Smooth muscle cell (in vitro differentiated cells): ENCODE results near the gene MACROD2. TPM values are rescaled to one million over a fixed set of nuclear protein-coding genes. Genes with fewer than 3 reads are reported as not detected.

Experiments
- DNase-seq: peaks from one replicate; lab custom pipeline; 2025; ENCODE audit not compliant: unreplicated experiment; lab: John Stamatoyannopoulos, UW
- H2AFZ ChIP-seq: fragments of 200-600 bp; sonication (generic); 2 replicates; pipeline ENCODE4 v1.6.0; 2016; ENCODE audit warnings: antibody characterized with exemption, low read depth, mild to moderate bottlenecking
- H3F3A ChIP-seq: fragments of 200-600 bp; sonication (generic); 2 replicates; pipeline ENCODE4 v1.6.0; 2017; ENCODE audit warnings: antibody characterized with exemption, low read depth
- H3K27ac ChIP-seq: fragments of 200-600 bp; sonication (generic); 2 replicates; pipeline ENCODE4 v1.5.1; 2016; ENCODE audit warnings: low read depth, mild to moderate bottlenecking
- H3K27me3 ChIP-seq: fragments of 200-600 bp; sonication (generic); 2 replicates; pipeline ENCODE4 v1.6.1; 2016; ENCODE audit warnings: low read depth, mild to moderate bottlenecking
- H3K36me3 ChIP-seq: fragments of 200-600 bp; sonication (generic); 2 replicates; pipeline ENCODE4 v1.5.1; 2016; ENCODE audit warnings: low read depth
- H3K4me1 ChIP-seq: fragments of 200-600 bp; sonication (generic); 2 replicates; pipeline ENCODE4 v1.5.1; 2016; ENCODE audit warnings: low read depth
- H3K4me2 ChIP-seq: fragments of 200-600 bp; sonication (generic); 2 replicates; pipeline ENCODE4 v1.6.0; 2016; ENCODE audit warnings: mild to moderate bottlenecking
- H3K4me3 ChIP-seq: fragments of 200-600 bp; sonication (generic); 2 replicates; pipeline ENCODE4 v1.5.1; 2016; ENCODE audit warnings: mild to moderate bottlenecking
- H3K79me2 ChIP-seq: fragments of 200-600 bp; sonication (generic); 2 replicates; pipeline ENCODE4 v1.6.0; 2016; ENCODE audit warnings: low read depth, mild to moderate bottlenecking
- H3K9ac ChIP-seq: fragments of 200-600 bp; sonication (generic); 2 replicates; pipeline ENCODE4 v1.6.0; 2016; ENCODE audit warnings: low read depth
- H3K9me3 ChIP-seq: fragments of 200-600 bp; sonication (generic); replicated peaks from 2 replicates; pipeline ENCODE4 v1.5.1; 2016; ENCODE audit warnings: low read depth
- H4K20me1 ChIP-seq: fragments of 200-600 bp; sonication (generic); 2 replicates; pipeline ENCODE4 v1.6.0; 2016; ENCODE audit warnings: low read depth
- WGBS: methylation state at CpG from one replicate; pipeline ENCODE4 v1.1.7; 2016; ENCODE audit warnings: low lambda C conversion rate; 5-methylcytosine and 5-hydroxymethylcytosine counted together
- polyA plus RNA-seq: library from polyadenylated mRNA; unstranded; fragments of >200 nt; fragmentation: Nextera tagmentation; extraction: Ambion mirVana; gene quantifications from 2 replicates; pipeline ENCODE4 v1.2.1, GENCODE V29; 2016
- total RNA-seq: library from RNA; depleted of rRNA; stranded (reverse); fragments of >200 nt; gene quantifications from 2 replicates; pipeline ENCODE4 v1.2.3, GENCODE V29; 2014
- TF ChIP-seq, protein P1 (sequence below): fragments of 200-600 bp; sonication (generic); IDR thresholded peaks from 2 replicates; pipeline ENCODE4 v1.5.1; 2017; ENCODE audit warnings: borderline replicate concordance, mild to moderate bottlenecking, antibody characterized with exemption; ENCODE audit not compliant: insufficient read depth, poor library complexity, severe bottlenecking

The MACROD2 gene
- total and polyA plus RNA-seq, 2 experiments from 2014 or later = 0.04 to 0.32 TPM

DNA sequence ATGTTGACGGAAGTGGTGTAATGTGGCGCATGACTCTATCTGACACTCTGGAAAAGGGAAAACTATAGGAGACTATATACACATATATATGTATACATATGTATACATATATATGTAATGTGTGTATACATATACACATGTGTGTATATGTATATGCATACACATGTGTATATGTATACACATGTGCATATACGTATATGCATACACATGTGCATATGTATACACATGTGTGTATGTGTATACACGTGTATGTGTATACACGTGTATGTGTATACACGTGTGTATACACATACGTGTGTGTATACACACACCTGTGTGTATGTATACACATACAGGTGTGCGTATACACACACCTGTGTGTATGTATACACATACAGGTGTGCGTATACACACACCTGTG is 1025.5 kb downstream of the MACROD2 start:
- DNase-seq = no peak
- Histone ChIP-seq H3F3A (no peaks in the 10 kb centered on the region), H3K4me1 (no peaks in the 10 kb centered on the region), H4K20me1 (no peaks in the 10 kb centered on the region), H3K4me2 (no peak overlapping the region), H3K27ac (no peak overlapping the region), H3K36me3 (no peaks in the 10 kb centered on the region), H2AFZ (no peak overlapping the region), H3K27me3 (no peaks in the 10 kb centered on the region), H3K4me3 (no peak overlapping the region), H3K79me2 (no peaks in the 10 kb centered on the region), H3K9me3 (no peaks in the 10 kb centered on the region), H3K9ac (no peak overlapping the region)
- WGBS = 90% methylated on average over 9 of the region's 9 CpGs
- TF ChIP-seq, protein P1, sequence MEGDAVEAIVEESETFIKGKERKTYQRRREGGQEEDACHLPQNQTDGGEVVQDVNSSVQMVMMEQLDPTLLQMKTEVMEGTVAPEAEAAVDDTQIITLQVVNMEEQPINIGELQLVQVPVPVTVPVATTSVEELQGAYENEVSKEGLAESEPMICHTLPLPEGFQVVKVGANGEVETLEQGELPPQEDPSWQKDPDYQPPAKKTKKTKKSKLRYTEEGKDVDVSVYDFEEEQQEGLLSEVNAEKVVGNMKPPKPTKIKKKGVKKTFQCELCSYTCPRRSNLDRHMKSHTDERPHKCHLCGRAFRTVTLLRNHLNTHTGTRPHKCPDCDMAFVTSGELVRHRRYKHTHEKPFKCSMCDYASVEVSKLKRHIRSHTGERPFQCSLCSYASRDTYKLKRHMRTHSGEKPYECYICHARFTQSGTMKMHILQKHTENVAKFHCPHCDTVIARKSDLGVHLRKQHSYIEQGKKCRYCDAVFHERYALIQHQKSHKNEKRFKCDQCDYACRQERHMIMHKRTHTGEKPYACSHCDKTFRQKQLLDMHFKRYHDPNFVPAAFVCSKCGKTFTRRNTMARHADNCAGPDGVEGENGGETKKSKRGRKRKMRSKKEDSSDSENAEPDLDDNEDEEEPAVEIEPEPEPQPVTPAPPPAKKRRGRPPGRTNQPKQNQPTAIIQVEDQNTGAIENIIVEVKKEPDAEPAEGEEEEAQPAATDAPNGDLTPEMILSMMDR = no peak

DNA sequence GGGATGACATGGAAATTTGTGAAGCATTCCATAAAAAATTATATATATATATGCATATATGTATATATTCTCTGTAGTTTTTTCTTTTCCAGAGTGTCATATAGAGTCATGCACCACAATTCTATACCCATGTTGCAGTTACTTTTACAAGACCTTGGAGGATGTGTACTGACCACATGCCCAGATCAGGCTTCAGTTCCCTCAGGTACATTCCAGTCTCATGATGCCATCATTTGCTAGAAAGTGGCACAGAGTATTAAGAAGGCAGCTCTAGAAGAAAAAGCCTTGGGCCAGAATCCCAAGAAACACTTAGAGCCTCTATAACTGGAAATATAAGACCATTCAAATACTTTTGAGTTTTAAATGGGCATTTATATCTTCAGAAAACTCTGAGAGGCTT is 1027.6 kb downstream of the MACROD2 start:
- Histone ChIP-seq H3F3A (no peaks in the 10 kb centered on the region), H3K4me3 (no peak overlapping the region), H3K27ac (no peak overlapping the region), H3K9ac (no peak overlapping the region), H2AFZ (no peak overlapping the region), H3K79me2 (no peaks in the 10 kb centered on the region), H3K9me3 (no peaks in the 10 kb centered on the region), H4K20me1 (no peaks in the 10 kb centered on the region), H3K4me1 (no peaks in the 10 kb centered on the region), H3K36me3 (no peaks in the 10 kb centered on the region), H3K27me3 (no peaks in the 10 kb centered on the region), H3K4me2 (no peak overlapping the region)
- TF ChIP-seq, protein P1 = no peak
- no peak for DNase-seq

DNA sequence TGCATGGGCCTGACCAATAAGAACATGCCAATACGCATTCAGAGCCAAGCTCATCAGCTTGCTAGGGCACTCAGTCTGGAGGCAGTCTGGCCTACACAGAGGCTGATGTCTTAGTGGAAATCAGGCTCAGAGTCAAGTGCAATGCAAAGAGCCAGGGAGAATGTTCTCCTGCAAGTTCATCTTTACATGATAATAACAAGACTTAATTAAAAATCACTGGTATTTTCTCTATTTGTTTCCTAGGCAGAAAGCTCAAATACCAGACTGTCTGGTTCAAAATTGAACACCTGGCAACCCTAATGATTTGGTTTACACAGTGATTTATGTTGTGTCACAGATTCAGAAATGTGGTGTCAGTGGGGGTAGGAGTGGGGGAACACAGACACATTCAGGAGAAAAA is 1031.4 kb downstream of the MACROD2 start:
- Histone ChIP-seq H3K9me3 (no peaks in the 10 kb centered on the region), H3K4me1 (no peaks in the 10 kb centered on the region), H2AFZ (no peak overlapping the region), H3K79me2 (no peaks in the 10 kb centered on the region), H4K20me1 (no peaks in the 10 kb centered on the region), H3F3A (no peaks in the 10 kb centered on the region), H3K9ac (no peak overlapping the region), H3K36me3 (no peaks in the 10 kb centered on the region), H3K4me2 (no peak overlapping the region), H3K27ac (no peak overlapping the region), H3K4me3 (no peak overlapping the region), H3K27me3 (no peaks in the 10 kb centered on the region)
- TF ChIP-seq, protein P1 = no peak
- WGBS = 93% methylated on average over 1 of the region's 1 CpG
- DNase-seq = no peak

DNA sequence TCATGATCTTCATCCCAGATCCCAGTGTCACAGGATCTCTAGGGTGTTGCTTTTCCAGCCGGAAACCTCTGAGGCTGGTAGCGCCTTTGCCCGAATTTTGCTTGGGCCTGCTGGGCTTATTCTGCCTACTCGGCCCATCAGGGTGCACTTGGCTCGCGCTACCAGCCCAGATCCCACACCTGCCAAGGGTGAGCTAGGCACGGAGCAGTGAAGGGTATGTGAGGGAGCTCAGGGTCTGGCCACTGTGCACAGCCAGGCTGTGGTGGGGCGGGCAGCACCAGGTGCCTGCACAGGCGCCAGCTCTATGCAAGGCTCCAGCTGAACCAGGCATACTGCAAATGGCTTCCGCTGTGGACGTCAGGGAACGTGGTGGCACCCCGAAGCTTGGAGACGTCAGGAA is 1035.5 kb downstream of the MACROD2 start:
- TF ChIP-seq, protein P1 = no peak
- no peak overlapping the region for H3K4me3 ChIP-seq
- no peaks in the 10 kb centered on the region for H3K79me2 ChIP-seq
- no peak overlapping the region for H2AFZ ChIP-seq
- no peak overlapping the region for H3K27ac ChIP-seq
- H3K4me1 ChIP-seq = no peaks in the 10 kb centered on the region
- no peaks in the 10 kb centered on the region for H3K9me3 ChIP-seq
- 98% methylated on average over 14 of the region's 14 CpGs for WGBS
- H3K9ac ChIP-seq = no peak overlapping the region
- no peaks in the 10 kb centered on the region for H3K27me3 ChIP-seq
- no peaks in the 10 kb centered on the region for H3K36me3 ChIP-seq
- DNase-seq = no peak
- H3K4me2 ChIP-seq = no peak overlapping the region
- no peaks in the 10 kb centered on the region for H4K20me1 ChIP-seq
- H3F3A ChIP-seq = no peaks in the 10 kb centered on the region
